H9 (cell line): ENCODE data around the gene ADGB. TPM values are rescaled to one million over a fixed set of nuclear protein-coding genes. Genes with fewer than 3 reads are reported as not detected.
"Not testable (repeated sequence)": the region's sequence is repeated elsewhere in the genome, so short reads cannot be mapped to it uniquely, and the experiment has no call there.

ENCODE experiments used
- DNase-seq: peaks from one replicate; pipeline ENCODE4 v3.0.0-alpha.2; 2017
- H2AFZ ChIP-seq: one replicate; pipeline ENCODE4 v1.6.1; 2013; ENCODE audit warnings: mild to moderate bottlenecking, low read length, control low read depth, moderate library complexity
- H2AK5ac ChIP-seq: 2 replicates; pipeline ENCODE4 v1.6.1; 2013; ENCODE audit warnings: low read length, control low read depth, mixed read lengths; ENCODE audit not compliant: insufficient read length
- H2BK120ac ChIP-seq: one replicate; pipeline ENCODE4 v1.6.1; 2013; ENCODE audit warnings: low read depth, mild to moderate bottlenecking, low read length, control low read depth, inconsistent platforms; ENCODE audit not compliant: poor library complexity, severe bottlenecking
- H2BK12ac ChIP-seq: 2 replicates; pipeline ENCODE4 v1.6.1; 2013; ENCODE audit warnings: low read length, control low read depth, mixed read lengths, low read depth; ENCODE audit not compliant: insufficient read length
- H2BK15ac ChIP-seq: 2 replicates; pipeline ENCODE4 v1.6.1; 2013; ENCODE audit warnings: low read depth, low read length, control low read depth
- H2BK20ac ChIP-seq: one replicate; pipeline ENCODE4 v1.6.1; 2013; ENCODE audit warnings: low read depth, mild to moderate bottlenecking, low read length, control low read depth, inconsistent platforms; ENCODE audit not compliant: poor library complexity, severe bottlenecking
- H2BK5ac ChIP-seq: 2 replicates; pipeline ENCODE4 v1.6.1; 2013; ENCODE audit warnings: low read length, control low read depth, mixed read lengths; ENCODE audit not compliant: insufficient read length
- H3K14ac ChIP-seq: 2 replicates; pipeline ENCODE4 v1.6.1; 2013; ENCODE audit warnings: low read length, control low read depth; ENCODE audit not compliant: insufficient read depth
- H3K18ac ChIP-seq: 2 replicates; pipeline ENCODE4 v1.6.1; 2013; ENCODE audit warnings: low read depth, mild to moderate bottlenecking, mixed read lengths, low read length, control low read depth; ENCODE audit not compliant: insufficient read length
- H3K23ac ChIP-seq: 2 replicates; pipeline ENCODE4 v1.6.1; 2013; ENCODE audit warnings: low read length, control low read depth, mixed read lengths, low read depth; ENCODE audit not compliant: insufficient read length
- H3K23me2 ChIP-seq: 2 replicates; pipeline ENCODE4 v1.6.1; 2013; ENCODE audit warnings: low read depth, mild to moderate bottlenecking, mixed read lengths, low read length, control low read depth; ENCODE audit not compliant: insufficient read length, poor library complexity, severe bottlenecking
- H3K27ac ChIP-seq: 2 replicates; pipeline ENCODE4 v1.5.1; 2013; ENCODE audit warnings: low read length, control low read depth, mixed read lengths, low read depth; ENCODE audit not compliant: insufficient read length
- H3K27me3 ChIP-seq: 2 replicates; pipeline ENCODE4 v1.6.1; 2013; ENCODE audit warnings: low read length, control low read depth, inconsistent platforms; ENCODE audit not compliant: insufficient read depth
- H3K4ac ChIP-seq: 2 replicates; pipeline ENCODE4 v1.6.1; 2013; ENCODE audit warnings: low read depth, mild to moderate bottlenecking, control low read depth, inconsistent platforms, low read length, moderate library complexity
- H3K4me1 ChIP-seq: 2 replicates; pipeline ENCODE4 v1.6.1; 2013; ENCODE audit warnings: low read length, control low read depth, inconsistent platforms; ENCODE audit not compliant: insufficient read depth
- H3K4me2 ChIP-seq: 2 replicates; pipeline ENCODE4 v1.6.1; 2013; ENCODE audit warnings: low read length, control low read depth, mixed read lengths; ENCODE audit not compliant: insufficient read length, insufficient read depth
- H3K56ac ChIP-seq: 2 replicates; pipeline ENCODE4 v1.6.1; 2013; ENCODE audit warnings: low read depth, mild to moderate bottlenecking, mixed read lengths, low read length, control low read depth; ENCODE audit not compliant: insufficient read length
- H3K79me1 ChIP-seq: 2 replicates; pipeline ENCODE4 v1.6.1; 2013; ENCODE audit warnings: low read depth, mild to moderate bottlenecking, moderate library complexity, low read length, control low read depth, inconsistent platforms; ENCODE audit not compliant: insufficient read depth, poor library complexity, severe bottlenecking
- H3K79me2 ChIP-seq: 2 replicates; pipeline ENCODE4 v1.6.1; 2013; ENCODE audit warnings: low read length, control low read depth, inconsistent platforms; ENCODE audit not compliant: insufficient read depth
- H3K9ac ChIP-seq: 2 replicates; pipeline ENCODE4 v1.6.1; 2013; ENCODE audit warnings: low read length, control low read depth, mixed read lengths; ENCODE audit not compliant: insufficient read length; ENCODE audit errors: extremely low read depth
- H3K9me3 ChIP-seq: one replicate; pipeline ENCODE4 v1.6.1; 2013; ENCODE audit warnings: low read depth, low read length, inconsistent platforms; ENCODE audit not compliant: control insufficient read depth
- H3T11ph ChIP-seq: one replicate; pipeline ENCODE4 v1.6.1; 2013; ENCODE audit warnings: mild to moderate bottlenecking, low read length, control low read depth, inconsistent platforms
- H4K20me1 ChIP-seq: one replicate; pipeline ENCODE4 v1.6.1; 2013; ENCODE audit not compliant: control insufficient read depth, insufficient read length, insufficient read depth
- H4K5ac ChIP-seq: 2 replicates; pipeline ENCODE4 v1.6.1; 2013; ENCODE audit warnings: low read depth, mild to moderate bottlenecking, mixed read lengths, low read length, control low read depth; ENCODE audit not compliant: insufficient read length
- H4K8ac ChIP-seq: replicated peaks from 2 replicates; pipeline ENCODE4 v1.6.1; 2013; ENCODE audit warnings: low read length, control low read depth, mixed read lengths, low read depth; ENCODE audit not compliant: insufficient read length
- H4K91ac ChIP-seq: 2 replicates; pipeline ENCODE4 v1.6.1; 2013; ENCODE audit warnings: low read depth, mild to moderate bottlenecking, moderate library complexity, mixed read lengths, low read length, control low read depth; ENCODE audit not compliant: insufficient read length
- H3K27ac Mint-ChIP-seq, 3 experiments: 2 replicates in 2 of 3; 3 replicates in 1 of 3; pipeline ENCODE4 v1.8.0; 2020 to 2021; ENCODE audit warnings: mixed read lengths in 3 of 3, mild to moderate bottlenecking in 1 of 3, moderate library complexity in 1 of 3
- H3K27me3 Mint-ChIP-seq: 2 replicates; pipeline ENCODE4 v1.8.0; 2021; ENCODE audit warnings: low read depth, mild to moderate bottlenecking, moderate library complexity, mixed read lengths
- H3K36me3 Mint-ChIP-seq, 3 experiments: 2 replicates in 2 of 3; 3 replicates in 1 of 3; pipeline ENCODE4 v1.8.0; 2020 to 2021; ENCODE audit warnings: low read depth in 3 of 3, mixed read lengths in 3 of 3; ENCODE audit not compliant: insufficient read depth in 1 of 3
- H3K4me1 Mint-ChIP-seq, 2 experiments: 2 replicates each; pipeline ENCODE4 v1.8.0; 2020; ENCODE audit warnings: mixed read lengths in 2 of 2
- H3K4me3 Mint-ChIP-seq, 2 experiments: 2 replicates in 1 of 2; 3 replicates in 1 of 2; pipeline ENCODE4 v1.8.0; 2020 to 2021; ENCODE audit warnings: mild to moderate bottlenecking in 2 of 2, mixed read lengths in 2 of 2, moderate library complexity in 1 of 2
- H3K9me3 Mint-ChIP-seq, 2 experiments: 2 replicates in 1 of 2; 3 replicates in 1 of 2; pipeline ENCODE4 v1.8.0; 2020; ENCODE audit warnings: mild to moderate bottlenecking in 2 of 2, mixed read lengths in 2 of 2, moderate library complexity in 1 of 2
- CTCF ChIP-seq: fragments of 200-600 bp; sonication (generic); conservative IDR thresholded peaks from 3 replicates; pipeline ENCODE4 v1.8.0; 2021; ENCODE audit warnings: antibody characterized with exemption, mild to moderate bottlenecking
- WGBS: extraction: QIAGEN DNeasy Blood & Tissue Kit; methylation state at CpG from one replicate; pipeline ENCODE4 v1.1.7; 2013; ENCODE audit warnings: missing lambda C conversion rate, low lambda C conversion rate, mixed read lengths; ENCODE audit not compliant: insufficient read length; ENCODE audit errors: extremely low coverage; 5-methylcytosine and 5-hydroxymethylcytosine counted together
- total RNA-seq: library from RNA; stranded (reverse); gene quantifications from 2 replicates; pipeline ENCODE4 v1.2.1, GENCODE V29; 2021

The ADGB gene
- total RNA-seq, 1 experiment from 2014 or later: not detected

GRCh38 chr6:146805546-146806325, 207.0 kb downstream of the ADGB start:
- Histone ChIP-seq H3K27me3 (no peaks in the 10 kb centered on the region), H3K79me1 (no peaks in the 10 kb centered on the region), H3K79me2 (no peaks in the 10 kb centered on the region), H3K18ac (no peak overlapping the region), H2BK12ac (no peak overlapping the region), H2BK5ac (no peak overlapping the region), H3K23ac (no peak overlapping the region), H2BK120ac (no peak overlapping the region), H3K23me2 (no peaks in the 10 kb centered on the region), H4K20me1 (no peaks in the 10 kb centered on the region), H2AFZ (no peak overlapping the region), H3K56ac (no peak overlapping the region), H3K27ac (no peak overlapping the region), H4K91ac (no peak overlapping the region), H2BK15ac (no peak overlapping the region), H3K14ac (no peak overlapping the region), H2AK5ac (no peak overlapping the region), H3K4ac (no peak overlapping the region), H3T11ph (no peak overlapping the region), H3K9ac (no peak overlapping the region), H3K4me2 (no peak overlapping the region), H3K4me1 (no peaks in the 10 kb centered on the region), H2BK20ac (no peak overlapping the region), H4K5ac (no peak overlapping the region), H4K8ac (no peak overlapping the region), H3K9me3 (no peaks in the 10 kb centered on the region)
- no peak for TF ChIP-seq CTCF
- H3K4me3 Mint-ChIP-seq: no peak overlapping the region
- no peak overlapping the region for H3K27ac Mint-ChIP-seq
- DNase-seq: no peak
- H3K27me3 Mint-ChIP-seq: no peaks in the 10 kb centered on the region
- no peaks in the 10 kb centered on the region for H3K9me3 Mint-ChIP-seq
- H3K36me3 Mint-ChIP-seq: peaks cover 0 to 1% (median 0%) of the 10 kb centered on the region in 3 experiments; a peak in 1 of 7 replicates
- WGBS: no CpG with 5 or more reads among the region's 2 CpGs
- H3K4me1 Mint-ChIP-seq: no peaks in the 10 kb centered on the region; a peak in 1 of 4 replicates

GRCh38 chr6:146809014-146809413, 210.2 kb downstream of the ADGB start:
- not testable (repeated sequence) for H3K27me3 Mint-ChIP-seq, H2BK20ac ChIP-seq, H3K9me3 Mint-ChIP-seq, H3K4me1 ChIP-seq, H3K27me3 ChIP-seq, H3K4me2 ChIP-seq, H3K36me3 Mint-ChIP-seq, H3K9ac ChIP-seq, H3K4ac ChIP-seq, H2BK15ac ChIP-seq, H2BK12ac ChIP-seq, H2BK5ac ChIP-seq, H3K56ac ChIP-seq, H4K20me1 ChIP-seq, H3K23ac ChIP-seq, H4K8ac ChIP-seq, H2AFZ ChIP-seq, H3K18ac ChIP-seq, DNase-seq, H3K27ac Mint-ChIP-seq, H3K27ac ChIP-seq, H3K14ac ChIP-seq, H2BK120ac ChIP-seq, H3K79me1 ChIP-seq, H4K91ac ChIP-seq, H3K4me3 Mint-ChIP-seq, H3K79me2 ChIP-seq, H3K23me2 ChIP-seq, H4K5ac ChIP-seq, H2AK5ac ChIP-seq, H3T11ph ChIP-seq, H3K4me1 Mint-ChIP-seq, H3K9me3 ChIP-seq
- no CpG with 5 or more reads among the region's 9 CpGs for WGBS
